ENCODE results near the gene ELOVL5.
"Not testable (repeated sequence)": the region's sequence is repeated elsewhere in the genome, so short reads cannot be mapped to it uniquely, and the experiment has no call there.

ELOVL5 gene

GRCh38 chr6:53348371-53349208, at the start of gene ELOVL5:
Gene ELOVL5, minus strand, starts transcription at chr6:53348950. Its CDS starts 53,251 bp downstream, at chr6:53295699.
- DNase-seq (ENCODE audit: low read depth) = peak; percentile 100

- no peak for DNase-seq (ENCODE audit: low read depth)
Measured at GRCh38 chr6:53397283-53397682, 48.5 kb upstream of the ELOVL5 start.

- DNase-seq (ENCODE audit: low read depth) = no peak
Measured at GRCh38 chr6:53395986-53396385, 47.2 kb upstream of the ELOVL5 start.

- no peak for DNase-seq (ENCODE audit: low read depth)
Measured at GRCh38 chr6:53394704-53395103, 46.0 kb upstream of the ELOVL5 start.

- no peak for DNase-seq (ENCODE audit: low read depth)
Measured at GRCh38 chr6:53391170-53391569, 42.4 kb upstream of the ELOVL5 start.

GRCh38 chr6:53390010-53390409, 41.3 kb upstream of the ELOVL5 start:
- DNase-seq (ENCODE audit: low read depth) = no peak

- DNase-seq (ENCODE audit: low read depth) = not testable (repeated sequence)
Measured at GRCh38 chr6:53388615-53389014, 39.9 kb upstream of the ELOVL5 start.

- DNase-seq (ENCODE audit: low read depth) = no peak
Measured at GRCh38 chr6:53382421-53382820, 33.7 kb upstream of the ELOVL5 start.

GRCh38 chr6:53378208-53378607, 29.5 kb upstream of the ELOVL5 start:
- no peak for DNase-seq (ENCODE audit: low read depth)

- DNase-seq (ENCODE audit: low read depth) = no peak
Measured at GRCh38 chr6:53377793-53378192, 29.0 kb upstream of the ELOVL5 start.

GRCh38 chr6:53377289-53377688, 28.5 kb upstream of the ELOVL5 start:
- no peak for DNase-seq (ENCODE audit: low read depth)

- DNase-seq (ENCODE audit: low read depth) = no peak
Measured at GRCh38 chr6:53376661-53377226, 28.0 kb upstream of the ELOVL5 start.

- DNase-seq (ENCODE audit: low read depth) = peak; percentile 51
Measured at GRCh38 chr6:53375847-53376246, 27.1 kb upstream of the ELOVL5 start.

GRCh38 chr6:53373638-53374037, 24.9 kb upstream of the ELOVL5 start:
- DNase-seq (ENCODE audit: low read depth) = no peak

- peak; percentile 7 for DNase-seq (ENCODE audit: low read depth)
Measured at GRCh38 chr6:53369876-53370515, 21.2 kb upstream of the ELOVL5 start.

- DNase-seq (ENCODE audit: low read depth) = no peak
Measured at GRCh38 chr6:53369051-53369450, 20.3 kb upstream of the ELOVL5 start.

- DNase-seq (ENCODE audit: low read depth) = no peak
Measured at GRCh38 chr6:53366128-53366641, 17.4 kb upstream of the ELOVL5 start.

- no peak for DNase-seq (ENCODE audit: low read depth)
Measured at GRCh38 chr6:53363341-53364079, 14.8 kb upstream of the ELOVL5 start.

GRCh38 chr6:53361549-53362031, 12.8 kb upstream of the ELOVL5 start:
- DNase-seq (ENCODE audit: low read depth) = peak; percentile 54

GRCh38 chr6:53360093-53360912, 11.6 kb upstream of the ELOVL5 start:
- DNase-seq (ENCODE audit: low read depth) = peak; percentile 54

- DNase-seq (ENCODE audit: low read depth) = no peak
Measured at GRCh38 chr6:53359843-53360092, 11.0 kb upstream of the ELOVL5 start.
